ENCODE results near the gene GADD45B. TPM values are rescaled to one million over a fixed set of nuclear protein-coding genes. Genes with fewer than 3 reads are reported as not detected.
A peak's percentile ranks its signal among the peaks of the same experiment; 100 is the strongest.
"Not testable (repeated sequence)": the region's sequence is repeated elsewhere in the genome, so short reads cannot be mapped to it uniquely, and the experiment has no call there.

GADD45B gene
- total and polyA plus RNA-seq, 8 donors = 7.5 to 73.5 (median 14.4) TPM

- intact Hi-C loops (cut with DNase I) = no loop called here
- peaks cover 6 to 24% of the 10 kb centered on the region in 2 donors for H3K4me1 ChIP-seq
- no peaks in the 10 kb centered on the region for H3K9me3 ChIP-seq
- DNase-seq (peak; percentile 44 to 87 (median 65)), ATAC-seq (peak; percentile 75)
- H3K27ac ChIP-seq = no peak overlapping the region
- no peaks in the 10 kb centered on the region for H3K36me3 ChIP-seq
- H3K4me3 ChIP-seq = peak overlapping the region; percentile 53 to 63
- H3K27me3 ChIP-seq = peaks cover 0 to 5% of the 10 kb centered on the region in 2 donors
- no peak for TF ChIP-seq CTCF (IDR thresholded peaks at IDR 0.05)
Measured at GRCh38 chr19:2461751-2462634, 13.9 kb upstream of the GADD45B start.

GRCh38 chr19:2462635-2463421, 13.1 kb upstream of the GADD45B start:
- ATAC-seq (peak; percentile 80), DNase-seq (peak; percentile 78 to 95 (median 85))
- no peaks in the 10 kb centered on the region for H3K9me3 ChIP-seq
- peaks cover 0 to 5% of the 10 kb centered on the region in 2 donors for H3K27me3 ChIP-seq
- intact Hi-C loops (cut with DNase I) = no loop called here
- H3K4me3 ChIP-seq = peak overlapping the region; percentile 53 to 63
- no peak for TF ChIP-seq CTCF (IDR thresholded peaks at IDR 0.05)
- H3K4me1 ChIP-seq = peaks cover 6 to 19% of the 10 kb centered on the region in 2 donors
- H3K36me3 ChIP-seq = no peaks in the 10 kb centered on the region
- H3K27ac ChIP-seq = peak overlapping the region in 1 of 2 donors; percentile 26

- H3K36me3 ChIP-seq; ATAC-seq; H3K27ac ChIP-seq; DNase-seq; H3K4me3 ChIP-seq; intact Hi-C loops (cut with DNase I); H3K9me3 ChIP-seq; H3K27me3 ChIP-seq: not testable (repeated sequence)
- H3K4me1 ChIP-seq = peaks cover 6 to 19% of the 10 kb centered on the region in 2 donors
Measured at GRCh38 chr19:2463694-2464093, 12.2 kb upstream of the GADD45B start.

GRCh38 chr19:2464389-2464788, 11.5 kb upstream of the GADD45B start:
- no peak overlapping the region for H3K4me3 ChIP-seq
- TF ChIP-seq CTCF (IDR thresholded peaks at IDR 0.05) = no peak
- peaks cover 6 to 22% of the 10 kb centered on the region in 2 donors for H3K4me1 ChIP-seq
- ATAC-seq (no peak), DNase-seq (no peak)
- H3K27ac ChIP-seq = no peak overlapping the region
- intact Hi-C loops (cut with DNase I) = no loop called here
- H3K36me3 ChIP-seq = no peaks in the 10 kb centered on the region
- peaks cover 0 to 5% of the 10 kb centered on the region in 2 donors for H3K27me3 ChIP-seq
- H3K9me3 ChIP-seq = no peaks in the 10 kb centered on the region

- no peaks in the 10 kb centered on the region for H3K36me3 ChIP-seq
- no peaks in the 10 kb centered on the region for H3K27me3 ChIP-seq
- H3K4me1 ChIP-seq = peaks cover 0 to 4% of the 10 kb centered on the region in 2 donors
- TF ChIP-seq CTCF (IDR thresholded peaks at IDR 0.05) = no peak
- no peak for DNase-seq
- no peaks in the 10 kb centered on the region for H3K9me3 ChIP-seq
- intact Hi-C loops (cut with DNase I) = no loop called here
- no peak for ATAC-seq
- H3K4me3 ChIP-seq = no peak overlapping the region
- no peak overlapping the region for H3K27ac ChIP-seq
Measured at GRCh38 chr19:2468596-2468995, 7.3 kb upstream of the GADD45B start.

Measured in left lung (tissue), 10 donors.